HG02885 (cell line): ENCODE measurements around the gene TSPAN9.

ENCODE experiments used
- ATAC-seq: cut with Tn5 transposase; IDR thresholded peaks from one replicate; pipeline ENCODE4 v1.9.1; 2021; ENCODE audit warnings: mild to moderate bottlenecking; ENCODE audit not compliant: unreplicated experiment, poor library complexity

The TSPAN9 gene

GRCh38 chr12:3199551-3200031 lies 122.4 kb downstream of the TSPAN9 start:
- ATAC-seq, result no peak

- ATAC-seq, result no peak
Measured at GRCh38 chr12:3200032-3200617, 122.9 kb downstream of the TSPAN9 start.

- ATAC-seq, result no peak
Measured at GRCh38 chr12:3200814-3201233, 123.6 kb downstream of the TSPAN9 start.

GRCh38 chr12:3201339-3202051 lies 124.3 kb downstream of the TSPAN9 start:
- ATAC-seq, result no peak

- ATAC-seq, result no peak
Measured at GRCh38 chr12:3202096-3202495, 124.9 kb downstream of the TSPAN9 start.

- ATAC-seq, result no peak
Measured at GRCh38 chr12:3202734-3203446, 125.7 kb downstream of the TSPAN9 start.

- no peak for ATAC-seq
Measured at GRCh38 chr12:3203713-3204112, 126.5 kb downstream of the TSPAN9 start.

- ATAC-seq, result no peak
Measured at GRCh38 chr12:3204143-3204542, 127.0 kb downstream of the TSPAN9 start.

- no peak for ATAC-seq
Measured at GRCh38 chr12:3204730-3205531, 127.8 kb downstream of the TSPAN9 start.

GRCh38 chr12:3205742-3206519 lies 128.8 kb downstream of the TSPAN9 start:
- ATAC-seq, result no peak

- no peak for ATAC-seq
Measured at GRCh38 chr12:3206536-3207072, 129.4 kb downstream of the TSPAN9 start.

- no peak for ATAC-seq
Measured at GRCh38 chr12:3207175-3207574, 130.0 kb downstream of the TSPAN9 start.

- ATAC-seq, result no peak
Measured at GRCh38 chr12:3207858-3208257, 130.7 kb downstream of the TSPAN9 start.

GRCh38 chr12:3213188-3213587 lies 136.0 kb downstream of the TSPAN9 start:
- ATAC-seq, result no peak

- no peak for ATAC-seq
Measured at GRCh38 chr12:3213768-3214167, 136.6 kb downstream of the TSPAN9 start.

GRCh38 chr12:3214526-3215365 lies 137.6 kb downstream of the TSPAN9 start:
- ATAC-seq, result no peak

- no peak for ATAC-seq
Measured at GRCh38 chr12:3215410-3215975, 138.3 kb downstream of the TSPAN9 start.

GRCh38 chr12:3216097-3216496 lies 138.9 kb downstream of the TSPAN9 start:
- ATAC-seq, result no peak
